ENCODE measurements around the gene ZNF550.
A peak's percentile ranks its signal among the peaks of the same experiment; 100 is the strongest.

Gene ZNF550

DNA sequence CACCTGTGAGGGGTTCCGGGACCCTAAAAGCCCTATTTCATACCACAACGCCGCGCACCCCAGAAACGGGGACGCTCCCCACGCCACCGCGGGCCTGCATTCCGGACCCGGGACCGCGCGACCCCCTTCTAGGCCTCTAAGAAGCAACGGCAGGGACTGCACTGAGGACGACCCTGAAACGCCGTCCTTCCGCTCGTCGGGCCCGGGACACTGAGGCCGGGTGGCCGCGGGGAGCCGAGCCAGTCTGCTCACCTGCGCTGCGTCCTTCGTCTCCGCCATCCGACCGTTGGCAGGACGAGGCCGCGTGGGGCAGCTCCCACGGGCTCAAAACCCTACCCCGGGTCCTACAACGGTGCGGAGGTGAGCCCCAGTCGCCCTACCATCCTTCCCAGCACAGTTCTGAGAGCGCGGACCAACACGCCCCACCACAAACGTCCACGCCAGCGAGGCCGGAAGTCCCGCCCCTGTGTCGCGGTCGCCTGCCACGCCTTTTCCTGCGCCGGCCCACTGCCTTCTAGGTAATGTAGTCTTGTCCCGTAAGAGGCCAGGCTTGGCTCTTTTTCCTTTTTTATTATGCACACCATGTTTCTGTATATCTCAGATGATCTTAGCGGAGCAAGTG is at the start of gene ZNF550:
ZNF550 (minus strand) TSS at position 460 of the 622 bp plus-strand sequence; CDS start at position 279, 181 bp downstream.
- peak; percentile 58 for DNase-seq

DNA sequence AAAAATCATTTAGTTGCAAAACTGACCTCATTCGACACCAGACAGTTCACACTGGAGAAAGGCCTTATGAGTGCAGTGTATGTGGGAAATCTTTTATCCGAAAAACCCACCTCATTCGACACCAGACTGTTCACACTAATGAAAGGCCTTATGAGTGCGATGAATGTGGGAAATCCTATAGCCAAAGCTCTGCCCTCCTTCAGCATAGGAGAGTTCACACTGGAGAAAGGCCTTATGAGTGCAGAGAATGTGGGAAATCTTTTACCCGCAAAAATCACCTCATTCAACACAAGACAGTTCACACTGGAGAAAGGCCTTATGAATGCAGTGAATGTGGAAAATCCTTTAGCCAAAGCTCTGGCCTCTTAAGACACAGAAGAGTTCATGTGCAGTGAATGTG is 47.3 kb upstream of the ZNF550 start:
- no peak for DNase-seq

DNA sequence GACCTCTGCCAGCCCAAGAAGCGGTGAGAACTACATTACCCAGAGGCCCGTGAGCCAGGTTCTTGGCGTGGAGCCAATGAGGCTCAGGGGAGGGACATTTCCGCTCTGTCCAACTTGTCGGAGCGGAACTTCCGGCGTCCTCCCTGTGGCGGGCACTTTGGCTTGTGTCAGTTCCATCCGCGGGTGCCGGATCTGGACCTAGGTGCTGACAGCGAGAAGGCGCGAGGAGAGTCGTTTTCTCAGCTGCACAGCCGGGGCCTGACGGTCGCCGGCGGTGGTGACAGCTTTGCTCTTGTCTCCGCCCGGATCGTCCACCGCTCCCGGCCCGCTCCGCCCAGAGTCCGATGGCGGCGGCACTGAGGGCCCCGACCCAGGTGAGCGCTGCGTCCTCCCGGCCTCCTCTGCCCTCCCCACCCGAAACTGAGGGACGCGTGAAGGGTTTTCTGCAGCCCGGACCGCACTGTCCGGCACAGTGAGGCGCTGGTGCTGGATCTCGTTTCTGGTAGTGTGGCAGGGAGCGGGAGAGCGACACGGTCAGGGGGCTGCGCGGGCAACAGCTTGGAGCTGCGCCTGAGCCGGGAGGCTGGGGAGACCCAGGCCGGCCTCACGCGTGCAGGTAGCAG is 40.2 kb upstream of the ZNF550 start, which contains the start of gene ZNF530:
ZNF530 (plus strand) TSS at position 125 of the 623 bp plus-strand sequence. CDS start 4,461 bp downstream, outside the sequence.
- peak; percentile 53 for DNase-seq

DNA sequence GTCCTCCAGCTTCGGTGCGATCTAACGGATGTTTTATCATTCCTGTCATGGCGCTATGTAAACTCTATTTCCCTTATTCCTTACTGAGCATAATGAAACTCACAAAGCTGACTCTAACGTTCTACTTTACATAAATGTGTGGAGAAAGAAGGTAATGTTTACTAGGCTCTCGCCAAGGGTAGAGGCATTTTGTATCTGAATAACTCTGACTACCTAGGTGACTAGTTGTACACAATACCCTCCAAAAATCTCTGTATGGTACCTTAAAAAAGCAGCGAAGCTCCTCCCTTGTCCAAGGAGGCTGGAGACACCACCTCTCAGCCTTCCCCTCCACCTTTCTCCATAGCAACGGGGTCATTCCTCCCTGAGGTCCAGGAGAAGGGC is 39.7 kb upstream of the ZNF550 start:
- no peak for DNase-seq

DNA sequence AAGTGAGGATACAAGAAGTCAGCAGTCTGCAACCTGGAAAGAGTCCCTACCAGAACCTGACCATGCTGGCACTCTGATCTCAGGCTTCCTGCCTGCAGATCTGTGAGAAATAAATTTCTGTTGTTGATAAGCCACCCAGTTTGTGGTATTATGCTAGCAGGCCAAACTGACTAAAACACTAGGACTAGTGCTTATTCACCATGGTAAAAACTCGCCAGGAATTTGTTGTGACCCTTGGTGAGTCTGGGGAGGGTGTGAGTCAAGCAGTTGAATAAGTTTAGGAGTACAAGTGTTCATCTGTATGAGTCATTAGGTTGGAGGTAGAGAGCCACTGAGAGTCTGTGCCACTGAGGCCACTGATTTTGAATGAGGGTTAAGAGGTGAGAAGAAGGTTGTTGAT is 27.9 kb upstream of the ZNF550 start:
- no peak for DNase-seq

DNA sequence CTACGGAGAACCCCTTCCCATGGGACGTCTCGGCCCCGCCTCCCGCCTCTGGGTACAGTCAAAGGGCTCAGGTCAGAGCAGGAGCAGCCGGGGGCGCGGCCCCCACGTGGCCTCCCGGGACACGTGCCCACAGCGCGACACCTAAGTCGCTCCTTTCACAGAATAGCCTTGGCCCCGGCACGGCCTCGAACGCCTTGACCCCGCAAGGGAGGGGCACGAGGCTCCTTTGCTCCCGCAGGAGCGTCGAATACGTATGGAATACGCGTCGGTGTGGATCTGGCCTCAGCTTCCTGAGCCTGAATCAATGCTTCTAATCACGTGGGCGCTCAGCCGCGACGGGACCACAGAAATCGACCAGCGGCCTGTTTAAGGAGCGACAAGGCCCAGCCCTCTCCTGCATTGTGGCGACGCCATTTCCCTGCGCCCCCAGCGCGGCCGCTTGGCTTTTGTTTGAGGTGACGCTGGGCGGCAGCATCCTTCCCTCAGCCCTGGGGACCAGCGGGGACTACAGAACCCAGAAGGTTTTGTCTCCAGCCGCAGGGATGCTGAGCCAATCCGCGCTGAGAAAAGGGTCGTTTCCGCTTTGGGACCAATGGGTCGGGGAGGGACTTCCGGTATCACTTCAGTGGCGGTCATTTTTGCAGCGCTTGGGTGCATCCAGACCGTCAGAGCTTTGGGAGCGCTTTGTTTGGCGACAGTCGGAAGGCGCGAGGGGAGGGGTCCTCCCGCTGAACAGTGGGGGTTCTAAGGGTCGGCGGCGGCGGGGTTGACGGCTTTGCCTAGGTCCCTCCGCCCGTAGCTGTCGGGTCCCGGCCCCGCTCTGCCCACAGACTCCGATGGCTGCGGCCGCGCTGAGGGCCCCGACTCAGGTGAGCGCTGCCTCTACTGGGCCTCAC is 24.1 kb upstream of the ZNF550 start, which contains the start of gene ZIK1:
ZIK1 (plus strand) TSS at position 625 of the 896 bp plus-strand sequence; CDS start at position 837, 212 bp downstream.
- no peak for DNase-seq

DNA sequence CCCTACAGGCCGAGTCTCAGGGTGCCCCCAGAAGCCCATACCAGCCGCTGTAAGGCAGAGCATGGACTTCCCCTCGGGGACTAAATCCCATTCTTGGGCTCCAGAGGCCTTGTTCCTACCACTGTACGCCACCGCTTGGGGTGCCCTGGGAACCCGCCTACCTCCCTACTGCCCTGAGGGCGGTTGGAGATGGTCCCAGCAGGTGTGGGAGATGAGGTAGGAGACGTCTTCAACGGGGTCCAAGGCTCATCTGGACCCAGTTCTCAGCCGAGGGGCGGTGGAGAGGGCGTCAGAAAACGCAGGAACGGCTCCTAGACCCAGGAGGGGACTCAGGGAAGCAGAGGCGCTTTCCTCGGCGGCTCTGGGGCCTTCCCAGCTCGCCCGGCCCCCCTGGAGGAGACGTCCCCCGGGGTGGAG is 23.4 kb upstream of the ZNF550 start:
- no peak for DNase-seq

DNA sequence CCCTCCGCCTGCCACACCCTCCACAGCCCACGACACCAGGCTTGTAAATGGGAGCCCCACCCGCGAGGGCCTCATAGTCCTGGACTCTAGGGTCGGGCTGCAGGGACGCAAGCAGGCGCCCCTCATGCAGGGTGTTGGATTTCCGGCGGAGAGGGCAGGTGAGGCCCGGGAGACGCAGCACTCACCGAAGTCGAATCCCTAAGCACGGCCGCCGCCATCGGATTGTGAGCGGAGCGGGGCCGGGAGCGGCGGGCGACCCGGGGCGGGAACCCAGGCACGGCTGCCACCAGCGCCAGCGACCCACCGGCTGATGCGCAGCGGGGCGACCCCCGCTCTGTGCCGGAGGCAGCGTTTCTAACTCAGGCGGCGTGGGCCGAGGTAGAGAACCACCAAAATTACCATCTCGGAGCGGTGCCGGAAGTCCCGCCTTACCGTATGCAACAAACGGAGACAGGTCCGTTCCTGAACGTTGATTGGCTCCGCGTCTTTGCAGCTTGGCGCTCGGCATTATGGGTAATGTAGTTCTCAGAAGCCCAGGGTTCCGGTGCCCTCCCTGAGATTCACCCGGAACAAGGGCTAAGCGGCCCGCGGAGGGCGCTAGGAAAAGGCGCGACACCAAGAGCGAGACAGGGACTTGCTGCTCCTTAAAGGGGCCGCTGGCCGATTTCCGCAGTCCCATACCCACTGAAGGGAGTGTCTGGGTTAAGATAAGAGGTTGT is 19.0 kb upstream of the ZNF550 start, which contains the start of gene ZNF416:
ZNF416 (minus strand) TSS at position 425 of the 719 bp plus-strand sequence; CDS start at position 218, 207 bp downstream.
- peak; percentile 94 for DNase-seq

DNA sequence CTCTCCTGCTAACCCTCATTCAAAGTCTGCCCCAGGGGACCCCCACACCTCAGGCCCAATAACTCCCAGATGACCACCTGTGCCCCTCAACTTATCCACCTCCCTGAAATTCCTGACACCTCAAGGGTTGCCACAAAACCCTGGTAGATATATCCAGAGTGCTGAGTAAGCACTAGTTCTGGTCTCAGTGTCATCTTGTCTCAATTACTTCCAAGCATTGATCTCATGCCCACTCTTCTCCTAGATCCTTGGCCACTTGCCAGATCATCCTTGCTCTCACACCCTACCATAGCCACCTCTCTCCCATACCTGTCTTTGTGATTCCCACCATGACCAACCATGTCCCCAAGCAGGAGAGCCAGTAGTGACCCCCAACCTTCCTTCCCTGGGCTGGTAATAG is 17.0 kb upstream of the ZNF550 start:
- DNase-seq: no peak

DNA sequence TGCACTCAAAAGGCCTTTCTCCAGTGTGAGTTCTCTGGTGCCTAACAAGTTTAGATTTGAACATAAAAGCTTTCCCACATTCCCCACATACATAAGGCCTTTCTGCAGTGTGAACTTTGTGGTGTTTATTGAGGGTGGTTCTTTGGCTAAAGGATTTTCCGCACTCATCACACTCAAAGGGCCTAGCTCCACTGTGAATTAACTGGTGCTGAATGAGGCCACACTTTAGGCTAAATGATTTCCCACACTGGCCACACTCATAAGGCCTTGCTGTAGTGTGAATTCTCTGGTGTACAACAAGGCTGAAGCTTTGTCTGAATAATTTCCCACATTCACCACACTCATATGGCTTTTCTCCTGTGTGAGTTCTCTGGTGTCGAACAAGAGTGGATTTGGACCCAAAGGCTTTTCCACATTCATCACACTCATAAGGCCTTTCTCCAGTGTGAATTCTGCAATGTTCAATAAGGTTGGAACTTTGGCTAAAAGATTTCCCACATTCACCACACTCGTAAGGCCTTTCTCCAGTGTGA is 12.8 kb upstream of the ZNF550 start:
- no peak for DNase-seq

DNA sequence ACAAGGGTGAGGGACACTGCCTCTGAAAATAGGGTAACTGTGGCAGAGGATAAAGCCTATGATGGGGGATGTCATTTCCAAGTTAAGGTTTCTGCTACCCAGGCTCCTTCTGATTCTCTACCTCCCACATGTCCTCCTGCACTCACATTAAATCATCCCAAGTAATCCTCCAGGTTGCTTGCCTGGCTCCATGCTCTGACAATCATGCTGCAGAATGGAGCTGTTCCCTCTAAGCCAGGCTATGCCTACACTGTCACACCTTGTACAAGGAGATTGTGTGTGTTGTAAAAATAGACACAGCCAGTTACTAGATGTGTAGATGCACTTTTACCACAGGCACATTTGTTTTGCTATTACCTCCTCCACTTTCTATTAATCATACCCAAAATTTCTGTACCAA is 11.0 kb upstream of the ZNF550 start:
- no peak for DNase-seq

DNA sequence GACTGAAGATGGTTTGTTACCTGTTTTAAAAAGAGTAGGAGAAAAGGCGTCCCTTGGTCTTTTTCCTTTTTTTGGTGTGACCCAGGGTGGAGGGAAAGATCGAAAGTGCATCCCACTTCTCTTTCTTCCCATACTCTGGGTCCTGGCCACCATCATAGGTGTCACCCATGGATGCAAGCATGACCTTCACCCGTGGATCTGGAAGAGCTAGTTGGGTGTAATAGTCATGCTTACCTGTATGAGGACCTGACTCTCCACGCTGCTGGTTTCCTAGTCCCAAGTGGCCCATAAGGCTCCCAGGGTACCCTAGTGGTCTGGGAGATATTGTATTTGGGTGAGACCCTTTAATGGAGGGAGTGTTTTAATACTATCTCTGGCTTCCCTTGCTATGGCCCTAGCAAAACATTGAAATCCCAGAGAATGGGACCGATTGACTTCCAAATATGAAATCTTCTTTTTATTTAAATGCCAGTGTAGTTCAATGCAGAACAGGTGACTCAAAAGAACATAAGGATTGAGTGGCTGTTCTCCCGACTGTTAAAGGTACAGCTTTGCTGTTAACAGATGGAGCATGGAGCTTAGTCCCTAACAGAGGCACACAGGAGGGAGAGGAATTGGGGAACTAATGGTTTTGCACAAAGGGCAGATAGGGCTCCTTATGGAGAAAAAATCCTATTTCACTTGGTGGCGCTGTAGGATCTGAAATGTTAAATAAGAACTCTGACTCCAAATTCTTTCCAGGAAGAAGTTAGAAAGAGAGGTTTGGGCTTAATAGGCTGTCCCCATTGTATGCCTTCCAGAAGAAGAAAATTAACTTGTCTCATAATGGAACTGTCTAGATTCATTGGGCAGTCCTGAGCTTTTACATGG is 7.0 kb upstream of the ZNF550 start:
- DNase-seq: no peak

DNA sequence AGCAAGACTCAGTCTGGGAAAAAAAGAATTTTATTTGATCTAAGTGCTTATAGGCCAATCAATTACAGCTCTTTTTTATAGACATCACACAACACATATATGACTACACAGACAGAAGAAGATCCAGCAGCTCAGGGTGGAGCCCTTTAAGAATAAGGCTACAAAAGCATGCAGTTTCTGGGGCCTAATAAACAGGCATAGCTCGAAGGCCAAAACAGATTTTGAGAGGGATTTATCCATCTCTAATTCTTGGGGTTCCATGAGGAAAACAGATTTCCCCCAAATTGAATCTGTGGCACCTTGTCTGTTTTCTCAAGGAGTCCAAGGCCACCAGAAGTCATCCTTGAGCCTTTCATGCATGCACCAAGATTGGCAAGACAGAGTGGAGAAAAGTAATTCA is 3.9 kb upstream of the ZNF550 start:
- no peak for DNase-seq

DNA sequence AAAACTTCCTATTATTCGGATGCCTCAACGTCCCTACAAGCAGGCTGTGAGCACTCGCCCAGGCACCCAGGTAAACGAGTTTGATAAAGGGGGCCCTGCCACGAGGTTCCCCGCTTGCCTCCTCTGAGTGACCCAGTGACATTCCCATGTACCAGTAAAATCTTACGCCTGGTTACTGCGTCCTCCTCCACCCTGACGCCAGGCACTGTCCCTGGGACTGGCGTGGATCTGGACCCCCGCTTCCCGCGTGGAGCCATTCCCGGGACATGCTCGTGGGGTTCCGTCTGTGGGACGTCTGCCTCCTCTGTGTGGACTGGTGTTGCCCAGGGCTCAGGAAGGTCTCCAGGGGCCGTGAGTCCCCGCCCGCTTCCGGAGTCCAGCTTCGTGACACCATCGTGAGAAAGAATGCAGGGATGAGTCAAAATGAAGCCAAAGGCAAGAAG is 407 bp upstream of the ZNF550 start:
- no peak for DNase-seq

DNA sequence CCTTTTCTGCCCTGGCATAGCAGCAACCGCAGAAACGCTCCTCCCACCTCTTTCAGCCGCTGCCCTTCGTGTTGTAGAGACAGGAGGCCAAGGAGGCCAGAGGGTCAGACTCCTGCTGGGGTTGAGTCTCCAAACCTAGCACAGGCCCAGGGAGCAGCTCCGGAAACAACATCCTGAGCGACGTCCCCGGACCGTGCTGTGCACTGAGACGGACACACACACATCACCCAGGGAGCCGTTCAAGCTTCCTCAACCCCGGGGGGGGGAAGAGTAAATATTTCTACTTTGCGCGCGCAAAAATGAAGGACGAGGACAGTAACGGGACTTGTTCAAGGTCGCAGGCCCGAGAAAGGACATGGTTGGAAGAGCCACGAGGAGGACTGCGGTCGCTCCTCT is 657 bp downstream of the ZNF550 start:
- no peak for DNase-seq

DNA sequence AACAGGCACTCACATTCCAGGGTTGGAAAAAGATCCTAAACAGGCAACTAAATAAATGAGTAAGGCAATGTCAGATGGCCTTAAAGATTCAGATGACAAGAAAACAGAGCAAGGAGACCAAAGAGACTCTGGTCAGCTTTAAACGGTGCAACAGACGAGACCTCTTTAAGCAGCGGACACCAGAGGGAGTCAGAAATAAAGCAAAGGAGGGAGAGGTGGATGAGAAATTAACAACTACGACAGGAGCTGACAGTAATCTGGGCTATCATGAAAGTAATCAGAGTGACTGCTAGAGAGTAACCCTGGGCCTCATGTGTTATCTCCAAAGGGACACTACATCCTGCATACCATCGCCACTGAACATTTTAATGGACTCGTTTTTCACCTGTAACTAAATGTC is 1.1 kb downstream of the ZNF550 start:
- no peak for DNase-seq

DNA sequence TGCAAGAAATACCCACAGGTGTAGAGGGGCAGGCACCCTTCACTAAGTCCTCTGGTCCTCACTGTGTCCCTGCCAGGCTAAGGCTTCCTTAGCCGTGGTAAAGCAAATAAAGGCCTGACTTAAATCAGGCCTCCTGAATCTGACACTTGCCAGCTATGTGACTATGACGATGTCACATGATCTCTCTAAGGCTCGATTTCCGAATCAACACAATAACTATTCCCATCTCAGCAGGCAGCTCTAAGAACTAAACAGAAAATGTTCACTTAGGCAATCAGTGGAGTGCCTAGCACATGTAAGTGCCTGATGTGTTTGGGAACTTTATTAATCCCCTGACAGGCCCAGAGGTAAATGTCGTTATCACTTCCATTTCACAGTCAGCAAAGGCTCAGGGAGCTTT is 2.0 kb downstream of the ZNF550 start:
- DNase-seq: no peak

DNA sequence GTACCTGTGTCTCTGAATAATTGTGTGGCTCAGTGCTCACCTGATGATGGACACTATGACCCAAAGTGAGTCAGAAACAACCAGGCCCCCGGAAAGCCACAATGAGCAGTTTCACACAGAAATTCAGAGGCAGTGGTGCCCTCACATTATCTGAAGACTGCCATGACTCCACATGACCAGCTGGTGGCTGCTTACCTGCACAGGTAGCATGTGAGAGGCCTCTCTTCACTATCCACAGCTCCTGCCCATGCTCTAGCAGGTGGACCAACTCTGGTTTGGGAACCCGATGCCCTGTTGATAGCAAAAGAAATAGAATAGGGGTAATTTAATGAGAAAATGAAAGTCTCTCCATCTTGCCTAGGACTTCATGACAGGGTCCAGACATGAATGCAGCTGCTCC is 7.2 kb downstream of the ZNF550 start:
- no peak for DNase-seq

DNA sequence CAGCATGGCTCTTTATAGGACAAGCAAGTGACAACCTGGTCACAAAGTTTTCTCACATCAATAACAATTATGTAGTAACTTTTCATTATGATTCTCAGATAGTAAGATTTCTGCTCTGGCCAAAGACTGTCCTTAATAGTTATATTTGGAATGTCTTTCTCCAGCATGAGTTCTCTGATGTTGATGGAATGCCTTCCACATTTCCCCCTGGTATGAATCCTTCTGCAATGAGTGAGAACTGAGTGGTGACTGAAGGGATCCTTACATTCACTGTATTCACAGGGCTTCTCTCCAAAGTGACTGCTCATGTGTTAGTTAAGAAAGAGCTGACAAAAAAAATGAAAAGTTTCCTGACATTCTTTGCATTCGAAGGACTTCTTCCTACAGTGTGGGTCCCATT is 13.2 kb downstream of the ZNF550 start:
- DNase-seq: no peak

DNA sequence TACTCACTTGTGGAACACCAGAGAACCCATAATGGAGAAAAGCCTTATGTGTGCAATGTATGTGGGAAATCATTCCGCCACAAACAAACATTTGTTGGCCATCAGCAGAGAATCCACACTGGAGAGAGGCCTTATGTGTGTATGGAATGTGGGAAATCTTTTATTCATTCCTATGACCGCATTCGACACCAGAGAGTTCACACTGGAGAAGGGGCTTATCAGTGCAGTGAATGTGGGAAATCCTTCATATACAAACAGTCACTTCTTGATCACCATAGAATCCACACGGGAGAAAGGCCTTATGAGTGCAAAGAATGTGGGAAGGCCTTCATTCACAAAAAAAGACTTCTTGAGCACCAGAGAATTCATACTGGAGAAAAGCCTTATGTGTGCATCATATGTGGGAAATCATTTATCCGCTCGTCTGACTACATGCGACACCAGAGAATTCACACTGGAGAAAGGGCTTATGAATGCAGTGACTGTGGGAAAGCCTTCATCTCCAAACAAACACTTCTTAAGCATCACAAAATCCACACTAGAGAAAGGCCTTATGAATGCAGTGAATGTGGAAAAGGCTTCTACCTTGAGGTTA is 21.6 kb downstream of the ZNF550 start:
- DNase-seq: no peak

Measured in GF-D8 (cell line).